Caco-2 (cell line): Measurements from ENCODE around the gene ZNF415. TPM values are rescaled to one million over a fixed set of nuclear protein-coding genes. Genes with fewer than 3 reads are reported as not detected.

ENCODE experiments used
- BruUV-seq: library from RNA; stranded (reverse); fragments of 400-500 nt; replicated peaks from 2 replicates; lab custom pipeline; 2021; lab: Mats Ljungman, UMichigan
- CTCF ChIA-PET: fragments of 300-600 bp; sonication (Branson Sonifier 250); formaldehyde crosslinking; loops from one replicate; lab custom pipeline; 2022; ENCODE audit warnings: antibody characterized with exemption; lab: Charles Lee
- POLR2A ChIA-PET: fragments of 300-600 bp; sonication (Branson Sonifier 250); formaldehyde crosslinking; loops from one replicate; lab custom pipeline; 2022; ENCODE audit warnings: antibody characterized with exemption; lab: Charles Lee
- DNase-seq, 2 experiments: peaks; one replicate each; pipeline versions ENCODE4 v3.0.0 to v3.0.0-alpha.2; 2020 to 2022
- H3K27me3 ChIP-seq: replicated peaks from 2 replicates; pipeline ENCODE4 v1.6.0; 2011; ENCODE audit warnings: low read length; ENCODE audit not compliant: control insufficient read depth, insufficient read depth
- H3K36me3 ChIP-seq: 2 replicates; pipeline ENCODE4 v1.5.1; 2011; ENCODE audit warnings: low read length; ENCODE audit not compliant: control insufficient read depth, insufficient read depth
- H3K4me1 ChIP-seq: fragments of 250-450 bp; sonication (Bioruptor Pico); 2 replicates; pipeline ENCODE4 v1.5.1; 2020; ENCODE audit warnings: mild to moderate bottlenecking
- H3K4me3 ChIP-seq: 2 replicates; pipeline ENCODE4 v1.5.1; 2011; ENCODE audit warnings: low read depth, mild to moderate bottlenecking, control low read depth, low read length
- H3K9me3 ChIP-seq: fragments of 250-450 bp; sonication (Bioruptor Pico); 2 replicates; pipeline ENCODE4 v1.5.1; 2020; ENCODE audit warnings: mild to moderate bottlenecking, moderate library complexity
- H3K27ac Mint-ChIP-seq: one replicate; pipeline ENCODE4 v1.8.0; 2022; ENCODE audit warnings: mixed read lengths; ENCODE audit not compliant: unreplicated experiment
- H3K27me3 Mint-ChIP-seq: one replicate; pipeline ENCODE4 v1.8.0; 2022; ENCODE audit warnings: mixed read lengths; ENCODE audit not compliant: insufficient read depth, unreplicated experiment
- H3K36me3 Mint-ChIP-seq: one replicate; pipeline ENCODE4 v1.8.0; 2022; ENCODE audit warnings: mild to moderate bottlenecking, mixed read lengths; ENCODE audit not compliant: insufficient read depth, unreplicated experiment
- H3K4me1 Mint-ChIP-seq: one replicate; pipeline ENCODE4 v1.8.0; 2022; ENCODE audit warnings: low read depth, mixed read lengths; ENCODE audit not compliant: unreplicated experiment
- H3K4me3 Mint-ChIP-seq: one replicate; pipeline ENCODE4 v1.8.0; 2022; ENCODE audit warnings: mild to moderate bottlenecking, moderate library complexity, mixed read lengths; ENCODE audit not compliant: unreplicated experiment
- H3K9me3 Mint-ChIP-seq: one replicate; pipeline ENCODE4 v1.8.0; 2022; ENCODE audit warnings: mixed read lengths; ENCODE audit not compliant: unreplicated experiment
- CTCF ChIP-seq, 2 experiments: fragments of 200-600 bp in 1 of 2; IDR thresholded peaks; 1 replicate in 1 of 2; 2 replicates in 1 of 2; pipeline versions ENCODE4 v1.5.1 to v1.8.0; 2011 to 2022; ENCODE audit warnings: antibody characterized with exemption in 1 of 2, control low read depth in 1 of 2, inconsistent platforms in 1 of 2, low read depth in 1 of 2, low read length in 1 of 2, mild to moderate bottlenecking in 1 of 2, moderate library complexity in 1 of 2; ENCODE audit not compliant: insufficient read depth in 1 of 2, severe bottlenecking in 1 of 2, unreplicated experiment in 1 of 2
- intact Hi-C: fragments of 100-400 bp; cut with micrococcal nuclease; formaldehyde crosslinking; loops from one replicate; pipeline ENCODE4 v1.10.0; 2022; ENCODE audit not compliant: unreplicated experiment
- total RNA-seq: library from RNA; stranded (reverse); gene quantifications from 2 replicates; pipeline ENCODE4 v1.2.3, GENCODE V29; 2022

Gene ZNF415
- total RNA-seq, 1 experiment from 2014 or later, result 14.9 TPM

GRCh38 chr19:53112286-53112685, 20.4 kb downstream of the ZNF415 start:
- DNase-seq, result no peak
- H3K36me3 Mint-ChIP-seq, result peaks cover 55% of the 10 kb centered on the region
- BruUV-seq, result no TSS peak
- ChIA-PET POLR2A (no interaction called here), CTCF (no interaction called here)
- peaks cover 7% of the 10 kb centered on the region for H3K36me3 ChIP-seq
- H3K27me3 ChIP-seq, result no peaks in the 10 kb centered on the region
- H3K27ac Mint-ChIP-seq, result no peak overlapping the region
- H3K9me3 Mint-ChIP-seq, result peaks cover 35% of the 10 kb centered on the region
- H3K27me3 Mint-ChIP-seq, result no peaks in the 10 kb centered on the region
- peaks cover 11% of the 10 kb centered on the region; the same call in 1 of the 2 replicates for H3K9me3 ChIP-seq
- no peaks in the 10 kb centered on the region for H3K4me1 ChIP-seq
- TF ChIP-seq CTCF (IDR thresholded peaks at IDR 0.05; ENCODE audit: insufficient read depth in 1 of 2, low read depth in 1 of 2, low read length in 1 of 2, severe bottlenecking in 1 of 2, unreplicated experiment in 1 of 2), result no peak
- H3K4me1 Mint-ChIP-seq, result no peaks in the 10 kb centered on the region
- intact Hi-C loops, result no loop called here
- H3K4me3 ChIP-seq, result no peak overlapping the region
- H3K4me3 Mint-ChIP-seq, result no peak overlapping the region

- ChIA-PET POLR2A (no interaction called here), CTCF (no interaction called here)
- peaks cover 15% of the 10 kb centered on the region for H3K9me3 Mint-ChIP-seq
- Histone ChIP-seq H3K9me3 (peaks cover 5% of the 10 kb centered on the region; the same call in 1 of the 2 replicates), H3K4me1 (no peaks in the 10 kb centered on the region), H3K4me3 (no peak overlapping the region), H3K27me3 (no peaks in the 10 kb centered on the region), H3K36me3 (peaks cover 4% of the 10 kb centered on the region)
- intact Hi-C loops, result no loop called here
- H3K27ac Mint-ChIP-seq, result no peak overlapping the region
- H3K4me1 Mint-ChIP-seq, result no peaks in the 10 kb centered on the region
- no peak for TF ChIP-seq CTCF (IDR thresholded peaks at IDR 0.05; ENCODE audit: insufficient read depth in 1 of 2, low read depth in 1 of 2, low read length in 1 of 2, severe bottlenecking in 1 of 2, unreplicated experiment in 1 of 2)
- H3K4me3 Mint-ChIP-seq, result no peak overlapping the region
- no TSS peak for BruUV-seq
- H3K27me3 Mint-ChIP-seq, result no peaks in the 10 kb centered on the region
- no peak for DNase-seq
- peaks cover 37% of the 10 kb centered on the region for H3K36me3 Mint-ChIP-seq
These were observed 23.2 kb downstream of the ZNF415 start for GRCh38 chr19:53109527-53109926.

DNA sequence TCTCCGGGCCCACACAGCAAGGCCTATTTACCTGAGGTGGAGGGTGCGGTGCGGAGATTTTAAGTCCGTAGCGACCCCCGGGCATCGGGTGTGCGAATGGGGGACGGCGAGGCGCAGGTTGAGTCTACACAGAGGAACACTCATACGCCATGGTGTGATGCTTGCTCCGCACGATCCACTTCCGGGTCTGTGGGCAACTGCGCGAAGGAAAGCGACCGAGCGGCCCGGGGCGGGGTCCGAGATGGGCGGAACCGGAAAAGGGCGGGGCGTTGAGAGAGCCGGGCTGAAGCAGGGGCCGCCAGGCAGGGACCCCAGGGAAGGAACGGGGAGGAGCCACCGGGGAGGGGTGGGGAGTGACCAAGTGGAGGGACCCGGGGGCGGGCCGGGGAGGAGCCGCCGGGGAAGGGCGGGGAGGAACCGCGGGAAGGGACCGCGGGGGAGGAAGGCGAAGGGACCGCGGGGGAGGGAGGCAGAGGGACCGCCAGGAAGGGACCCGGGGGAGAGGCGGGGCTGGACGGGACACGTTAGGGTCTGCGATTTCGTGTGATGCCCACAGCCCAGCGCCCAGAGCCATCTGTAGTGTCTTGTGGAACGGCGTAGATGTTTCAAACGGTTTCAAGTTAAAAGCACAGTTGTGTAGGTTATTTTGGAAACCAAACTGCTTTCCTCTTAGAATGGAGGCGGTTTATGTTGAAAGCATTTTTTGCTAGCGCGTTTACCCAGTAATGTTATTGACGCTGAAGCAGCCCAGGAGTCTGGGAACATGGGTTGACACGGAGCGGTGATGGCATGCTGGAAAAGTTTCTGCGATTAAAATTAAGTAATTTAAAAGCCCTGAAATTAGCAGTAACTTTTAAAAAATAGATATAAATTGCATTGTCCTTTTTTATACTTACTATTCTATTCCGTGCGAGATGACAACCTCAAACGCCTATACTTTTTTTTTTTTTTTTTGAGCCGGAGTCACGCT, 29.2 kb downstream of the ZNF415 start, which contains the start of gene ZNF160:
TSS of gene ZNF160 (minus strand) at position 189 of the 970 bp plus-strand sequence. CDS start 17,146 bp downstream, outside the sequence.
- Histone ChIP-seq H3K4me3 (peak within 1 kb of the TSS; percentile 100), H3K36me3 (peaks cover 3% of the 10 kb centered on the region), H3K9me3 (peaks cover 5% of the 10 kb centered on the region; the same call in 1 of the 2 replicates), H3K4me1 (no peaks in the 10 kb centered on the region), H3K27me3 (no peaks in the 10 kb centered on the region)
- ChIA-PET CTCF (no interaction called here), POLR2A (no interaction called here)
- peaks cover 13% of the 10 kb centered on the region for H3K4me1 Mint-ChIP-seq
- intact Hi-C loops, result loop anchor here (2.0 kb wide), 1 partner anchor 29 kb away; the partner anchor contains the start of gene ZNF415
- DNase-seq, result peak; percentile 99
- no TSS peak for BruUV-seq
- no peaks in the 10 kb centered on the region for H3K9me3 Mint-ChIP-seq
- H3K36me3 Mint-ChIP-seq, result peaks cover 38% of the 10 kb centered on the region
- H3K27me3 Mint-ChIP-seq, result no peaks in the 10 kb centered on the region
- H3K4me3 Mint-ChIP-seq, result peak within 1 kb of the TSS; percentile 83
- H3K27ac Mint-ChIP-seq, result peak within 1 kb of the TSS; percentile 76
- no peak for TF ChIP-seq CTCF (IDR thresholded peaks at IDR 0.05; ENCODE audit: insufficient read depth in 1 of 2, low read depth in 1 of 2, low read length in 1 of 2, severe bottlenecking in 1 of 2, unreplicated experiment in 1 of 2)
